Activated naive CD4-positive, alpha-beta T cell treated with anti-CD3 and anti-CD28 coated beads, Interleukin-2, amount 50 U/mL, for 16 hours (primary cell): Measurements from ENCODE around the gene GPATCH8.
"Not testable (repeated sequence)": the region's sequence is repeated elsewhere in the genome, so short reads cannot be mapped to it uniquely, and the experiment has no call there.

ENCODE experiments used
- DNase-seq: peaks from one replicate; pipeline ENCODE4 v3.0.0-alpha.2; 2020

GPATCH8 gene

GRCh38 chr17:44369414-44370023 lies 133.7 kb downstream of the GPATCH8 start:
- DNase-seq: not testable (repeated sequence)

DNA sequence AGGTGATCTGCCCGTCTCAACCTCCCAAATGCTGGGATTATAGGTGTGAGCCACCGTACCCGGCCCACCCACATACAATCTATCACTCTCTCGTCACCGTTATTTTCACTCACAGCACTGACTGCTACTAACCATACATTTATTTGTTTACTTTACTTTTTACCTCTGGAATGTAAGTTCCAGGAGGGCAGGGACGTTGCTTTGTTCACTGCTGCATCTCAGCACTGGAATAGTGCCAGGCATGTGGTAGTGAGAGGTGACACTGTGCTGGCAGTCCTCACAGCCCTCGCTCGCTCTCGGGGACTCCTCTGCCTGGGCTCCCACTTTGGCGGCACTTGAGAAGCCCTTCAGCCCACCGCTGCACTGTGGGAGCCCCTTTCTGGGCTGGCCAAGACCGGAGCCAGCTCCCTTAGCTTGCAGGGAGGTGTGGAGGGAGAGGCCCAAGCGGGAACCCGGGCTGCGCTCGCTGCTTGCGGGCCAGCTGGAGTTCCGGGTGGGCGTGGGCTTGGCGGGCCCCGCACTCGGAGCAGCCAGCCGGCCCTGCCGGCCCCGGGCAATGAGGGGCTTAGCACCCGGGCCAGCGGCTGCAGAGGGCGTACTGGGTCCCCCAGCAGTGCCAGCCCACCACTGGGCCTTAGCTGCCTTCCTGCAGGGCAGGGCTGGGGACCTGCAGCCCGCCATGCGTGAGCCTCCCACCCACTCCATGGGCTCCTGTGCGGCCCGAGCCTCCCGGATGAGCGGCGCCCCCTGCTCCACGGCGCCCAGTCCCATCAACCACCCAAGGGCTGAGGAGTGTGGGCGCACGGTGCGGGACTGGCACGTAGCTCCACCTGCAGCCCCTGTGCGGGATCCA lies 134.6 kb downstream of the GPATCH8 start:
- DNase-seq: not testable (repeated sequence)

- DNase-seq: no peak
These were observed 135.8 kb downstream of the GPATCH8 start for GRCh38 chr17:44367231-44367979.

DNA sequence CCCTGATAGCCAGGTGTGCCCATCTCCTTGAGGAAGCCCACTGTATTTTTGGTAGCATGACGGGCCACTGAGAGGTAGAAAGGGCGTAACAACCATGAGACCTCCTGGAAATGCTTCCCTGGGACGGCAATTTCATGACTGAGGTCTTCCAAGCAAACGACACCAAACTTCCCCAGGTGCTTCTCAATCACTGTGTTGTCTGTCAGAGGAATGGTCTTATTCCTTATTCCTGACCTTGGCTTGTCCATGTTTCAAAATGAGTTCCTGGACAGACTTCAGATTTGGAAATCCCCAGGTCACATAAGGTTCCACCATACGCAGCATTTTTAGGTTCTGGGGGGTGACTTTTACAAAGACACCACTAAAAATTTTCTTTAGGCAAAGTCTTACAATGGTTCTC lies 138.2 kb downstream of the GPATCH8 start:
- DNase-seq: not testable (repeated sequence)

GRCh38 chr17:44363613-44364159 lies 139.5 kb downstream of the GPATCH8 start, which contains the start of gene FAM171A2:
Gene FAM171A2, minus strand, starts transcription at chr17:44363853. Its CDS starts 139 bp downstream, at chr17:44363714.
- peak; percentile 75 for DNase-seq

DNA sequence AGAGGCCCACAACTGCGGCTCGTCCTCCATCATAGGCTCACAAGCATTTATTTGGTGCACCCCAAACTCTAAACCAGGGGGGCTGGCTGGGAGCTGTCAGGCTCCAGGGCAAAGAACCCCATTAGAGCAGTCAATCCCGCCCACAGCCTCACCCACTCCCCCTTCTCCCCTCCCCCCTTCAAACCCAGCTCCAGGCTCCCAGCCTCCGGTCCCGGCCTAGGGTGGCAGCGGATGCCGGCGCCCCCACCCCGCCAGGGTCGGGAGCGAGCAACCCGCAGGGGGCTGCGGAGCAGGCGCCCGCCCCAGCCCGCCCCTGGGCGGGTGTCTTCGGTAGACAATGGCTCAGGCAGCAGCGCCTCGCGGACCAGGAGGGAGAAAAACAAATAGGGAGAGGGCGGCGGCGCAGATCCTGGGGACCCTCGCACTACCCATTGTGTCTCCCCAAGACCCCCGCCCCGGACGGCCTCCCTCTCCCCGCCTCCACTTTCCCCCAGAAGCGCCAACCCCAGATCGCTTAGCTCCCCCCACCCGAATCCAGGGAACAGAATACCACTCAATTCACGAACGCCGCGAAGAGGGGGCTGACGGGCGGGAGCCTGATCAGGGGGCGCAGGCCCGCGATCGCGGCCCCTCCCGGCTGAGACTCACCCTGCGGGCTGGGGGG lies 140.1 kb downstream of the GPATCH8 start:
- peak; percentile 31 for DNase-seq

DNA sequence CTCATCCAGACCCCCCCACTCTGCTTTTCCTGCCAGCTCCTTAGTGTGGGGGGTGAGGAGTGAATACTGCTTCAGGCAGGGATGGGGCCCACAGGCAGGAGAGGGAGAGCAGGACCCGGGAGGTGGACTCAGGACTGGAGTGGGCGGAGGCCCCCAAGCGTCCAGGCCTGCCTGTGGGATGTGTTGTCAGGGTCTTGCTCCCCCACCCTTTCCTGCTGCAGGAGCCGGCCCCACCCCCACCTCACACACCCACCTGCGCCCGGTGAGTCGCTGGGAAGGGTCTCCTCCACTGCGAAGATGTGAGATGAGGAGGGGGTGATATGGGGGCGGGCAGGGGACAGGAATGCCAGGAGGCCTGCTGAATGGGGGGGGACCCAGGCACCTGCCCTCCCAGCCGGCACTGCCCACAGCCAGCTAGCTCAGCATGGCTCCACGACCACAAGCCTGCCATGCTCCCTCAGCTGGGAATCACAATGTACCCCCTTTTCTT lies 140.7 kb downstream of the GPATCH8 start:
- DNase-seq: no peak

GRCh38 chr17:44361292-44362260 lies 141.6 kb downstream of the GPATCH8 start:
- DNase-seq: no peak

- DNase-seq: no peak
These were observed 142.4 kb downstream of the GPATCH8 start for GRCh38 chr17:44360826-44361225.

GRCh38 chr17:44360144-44360533 lies 143.1 kb downstream of the GPATCH8 start:
- no peak for DNase-seq

DNA sequence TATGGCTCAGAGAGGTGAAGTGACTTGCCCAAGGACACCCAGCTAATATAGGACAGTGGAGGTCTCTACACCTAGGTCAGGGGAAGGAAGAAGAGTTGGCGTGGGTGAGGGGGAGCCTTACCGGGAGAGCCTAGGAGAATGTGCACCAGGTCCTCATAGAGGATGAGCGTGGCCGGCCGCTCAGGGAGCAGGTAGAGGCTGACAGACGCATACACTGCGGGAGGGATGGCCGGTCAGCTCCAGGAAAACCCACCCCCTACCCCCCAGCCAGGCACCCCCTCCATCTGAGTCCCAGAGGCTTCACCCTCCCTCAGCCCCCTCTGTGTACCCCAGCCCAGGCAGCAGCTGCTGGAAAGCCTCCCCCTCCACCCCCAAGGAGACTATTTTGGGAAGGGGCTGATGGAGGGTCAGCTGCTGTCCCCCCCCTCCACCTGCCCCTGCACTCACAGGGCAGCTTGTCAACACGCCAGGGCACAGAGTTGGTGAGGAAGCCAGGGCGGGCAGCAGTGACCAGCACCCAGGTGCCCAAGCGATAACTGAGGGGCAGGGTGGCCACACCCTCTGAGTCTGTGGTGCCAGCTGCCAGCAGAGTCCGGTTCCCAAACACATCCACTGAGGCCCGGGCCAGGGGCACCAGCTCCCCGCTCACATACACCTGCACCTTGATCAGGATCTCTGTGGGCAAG lies 143.6 kb downstream of the GPATCH8 start:
- no peak for DNase-seq

DNA sequence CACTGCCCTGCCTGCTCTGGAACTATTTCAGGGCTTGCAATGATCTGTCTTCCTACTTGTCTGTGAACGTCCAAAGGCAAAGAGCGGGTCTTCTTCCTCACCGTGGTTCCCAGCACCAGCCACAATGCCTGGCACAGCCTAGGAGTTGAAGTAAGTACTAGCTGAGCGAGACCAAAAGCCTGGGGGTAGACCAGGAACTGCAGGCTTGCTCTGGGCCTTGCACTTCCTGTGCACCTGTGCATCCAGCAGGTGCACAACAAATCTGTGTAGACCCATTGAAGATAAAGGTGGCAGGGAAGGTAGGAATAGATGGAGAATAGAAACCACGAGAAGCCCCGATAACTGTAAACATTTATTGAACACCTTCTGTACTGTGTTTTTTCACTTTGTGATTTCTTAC lies 144.2 kb downstream of the GPATCH8 start:
- DNase-seq: no peak

GRCh38 chr17:44358066-44358465 lies 145.1 kb downstream of the GPATCH8 start:
- no peak for DNase-seq

DNA sequence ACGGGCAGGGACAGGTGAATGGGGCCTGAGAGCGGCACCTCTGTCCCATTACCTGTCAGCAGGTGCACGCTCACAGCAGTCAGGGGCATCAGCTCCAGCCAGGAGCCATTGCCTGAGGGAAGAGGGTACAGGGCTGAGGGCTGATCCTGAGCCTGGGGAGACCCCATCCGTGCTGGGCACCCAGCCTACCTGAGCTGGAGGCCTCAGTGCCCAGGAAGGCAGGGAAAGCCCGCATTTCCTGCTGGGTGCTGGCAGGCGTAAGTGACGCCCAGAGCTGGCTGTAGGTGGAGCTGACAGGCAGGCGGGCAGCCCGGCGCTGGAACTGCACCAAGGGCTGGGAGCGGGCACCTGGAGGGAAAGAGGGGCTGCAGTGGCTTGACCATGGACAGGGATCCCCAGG lies 147.0 kb downstream of the GPATCH8 start:
- DNase-seq: no peak

DNA sequence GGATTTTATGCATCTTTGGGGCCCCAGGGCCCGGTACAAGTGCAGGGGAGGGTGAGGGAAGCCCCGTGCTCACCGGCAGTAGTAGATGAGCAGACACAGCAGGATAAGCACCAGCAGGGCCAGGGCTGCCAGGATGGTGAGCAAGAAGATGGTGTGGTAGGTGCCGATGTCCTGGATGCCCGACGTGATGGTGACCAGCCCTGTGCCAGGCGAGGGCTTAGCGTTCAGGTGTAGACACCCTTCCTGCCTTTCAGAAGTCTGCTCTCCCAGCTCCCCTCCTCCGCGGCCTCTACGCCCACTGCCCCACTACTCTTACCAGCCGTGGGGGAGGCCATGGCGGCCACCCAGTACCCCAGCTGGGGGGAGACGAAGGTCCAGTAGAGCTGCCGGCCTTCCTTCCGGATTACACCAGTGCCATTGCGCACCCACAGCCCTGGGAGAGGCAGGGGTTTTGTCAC lies 147.5 kb downstream of the GPATCH8 start:
- no peak for DNase-seq

GRCh38 chr17:44354582-44355561 lies 148.3 kb downstream of the GPATCH8 start:
- DNase-seq: peak; percentile 70

DNA sequence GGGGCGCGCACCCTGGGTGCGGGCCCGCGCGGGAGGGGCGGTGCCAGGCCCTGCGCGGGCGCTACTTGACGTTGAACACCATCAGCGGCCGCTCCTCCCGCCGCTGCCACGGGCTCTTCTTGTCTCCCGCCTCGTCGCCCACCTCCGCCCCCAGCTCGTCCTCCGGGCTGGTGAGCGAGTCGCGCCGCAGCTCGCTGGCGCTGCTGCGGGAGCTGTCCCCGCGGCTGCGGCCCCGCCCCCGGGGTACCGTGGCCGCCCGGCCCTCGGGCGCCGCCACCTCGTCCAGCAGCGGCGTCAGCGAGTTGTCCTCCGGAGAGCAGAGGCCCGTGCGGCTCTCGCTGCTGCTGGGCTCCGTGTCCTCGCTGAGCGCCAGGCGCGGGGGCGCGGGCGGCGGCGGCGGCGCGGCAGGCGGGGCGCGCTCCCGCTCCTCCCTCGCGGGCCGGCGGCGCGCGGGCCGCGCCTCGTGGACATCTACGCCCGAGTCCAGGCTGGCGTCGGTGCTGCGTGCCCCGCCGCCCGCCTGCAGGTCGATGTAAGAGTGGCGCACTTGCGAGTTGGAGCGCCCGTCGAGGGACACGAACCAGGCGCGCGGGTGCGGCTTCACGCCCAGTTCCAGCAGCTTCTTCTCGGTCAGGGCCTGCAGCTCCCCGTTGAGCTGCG lies 149.4 kb downstream of the GPATCH8 start:
- peak; percentile 29 for DNase-seq

DNA sequence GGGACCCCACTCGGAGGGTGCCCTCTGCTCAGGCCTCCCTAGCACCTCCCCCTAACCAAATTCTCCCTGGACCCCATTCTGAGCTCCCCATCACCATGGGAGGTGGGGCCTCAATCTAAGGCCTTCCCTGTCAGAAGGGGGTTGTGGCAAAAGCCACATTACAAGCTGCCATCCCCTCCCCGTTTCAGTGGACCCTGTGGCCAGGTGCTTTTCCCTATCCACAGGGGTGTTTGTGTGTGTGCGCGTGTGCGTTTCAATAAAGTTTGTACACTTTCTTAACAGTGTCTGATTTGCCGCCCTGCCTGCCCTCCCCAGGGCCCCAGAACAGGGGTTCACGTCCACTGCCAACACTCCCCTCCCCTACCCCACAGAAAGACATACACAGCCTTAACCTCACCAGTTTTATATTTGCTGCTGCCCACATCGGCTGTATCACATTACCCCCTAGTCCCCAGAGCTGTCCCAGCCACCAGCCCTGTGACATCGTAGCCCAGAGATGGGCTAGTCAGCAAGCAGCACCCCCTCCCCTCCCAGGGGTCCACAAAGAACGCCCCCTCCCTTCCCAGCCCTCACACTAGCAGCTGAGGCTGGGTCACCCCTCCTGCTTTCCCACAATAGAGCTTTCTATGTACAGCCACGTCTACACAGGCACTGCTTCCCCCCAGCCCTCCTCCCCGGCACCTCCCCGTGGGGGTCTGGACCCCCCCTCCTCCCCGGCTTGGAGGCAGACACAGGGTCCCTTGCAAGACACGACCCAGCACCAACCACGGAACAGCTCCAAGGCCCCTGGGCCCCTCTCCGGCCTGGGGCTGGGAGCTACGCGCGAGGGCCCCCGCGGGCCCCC lies 150.2 kb downstream of the GPATCH8 start:
- DNase-seq: no peak
